ENCODE results near the gene SHROOM3.

GRCh38 chr4:76536373-76536689 lies 101.3 kb downstream of the SHROOM3 start:
- TF ChIP-seq CTCF (IDR thresholded peaks at IDR 0.05 in 8 of 11, conservative IDR thresholded peaks at IDR 0.05 in 3 of 11) (no peak), POLR2AphosphoS5 (IDR thresholded peaks at IDR 0.05) (no peak), POLR2A (IDR thresholded peaks at IDR 0.05) (no peak)
